CD4-positive, alpha-beta T cell (primary cell): ENCODE measurements around the gene OR51E2. TPM values are rescaled to one million over a fixed set of nuclear protein-coding genes. Genes with fewer than 3 reads are reported as not detected.

Experiments
- ATAC-seq: fragments of 200-7000 bp; cut with Tn5 transposase; one replicate; pipeline ENCODE4 v1.10.0; 2022; ENCODE audit warnings: mild to moderate bottlenecking; ENCODE audit not compliant: poor library complexity
- CTCF ChIA-PET: fragments of 350-600 bp; sonication (Branson Sonifier 250); formaldehyde crosslinking; loops from one replicate; lab custom pipeline; 2021; ENCODE audit warnings: antibody characterized with exemption, inconsistent platforms; lab: Charles Lee
- POLR2A ChIA-PET: fragments of 350-600 bp; sonication (Branson Sonifier 250); formaldehyde crosslinking; loops from one replicate; lab custom pipeline; 2021; ENCODE audit warnings: antibody characterized with exemption, inconsistent platforms; lab: Charles Lee
- DNase-seq, 14 experiments: peaks; one replicate each; pipeline ENCODE4 v3.0.0-alpha.2; 2013 to 2020; ENCODE audit warnings: mixed read lengths in 2 of 14
- H3K27ac ChIP-seq, 2 donors: one replicate each; pipeline versions ENCODE4 v1.5.1 to v1.7.0; 2013; ENCODE audit warnings: low read length in 2 of 2, low read depth in 1 of 2, mild to moderate bottlenecking in 1 of 2
- H3K27me3 ChIP-seq, 2 experiments: 1 replicate in 1 of 2; 2 replicates in 1 of 2; pipeline versions ENCODE4 v1.6.1 to v1.7.0; 2013; ENCODE audit warnings: low read length in 2 of 2, control low read depth in 1 of 2, mild to moderate bottlenecking in 1 of 2, moderate library complexity in 1 of 2; ENCODE audit not compliant: insufficient read depth in 2 of 2, control insufficient read depth in 1 of 2
- H3K36me3 ChIP-seq: one replicate; pipeline ENCODE4 v1.6.1; 2013; ENCODE audit warnings: low read length, control low read depth; ENCODE audit not compliant: insufficient read depth
- H3K4me1 ChIP-seq: one replicate; pipeline ENCODE4 v1.6.1; 2013; ENCODE audit warnings: low read length, control low read depth; ENCODE audit not compliant: insufficient read depth
- H3K4me3 ChIP-seq: one replicate; pipeline ENCODE4 v1.5.1; 2013; ENCODE audit warnings: mild to moderate bottlenecking, low read length, moderate library complexity
- H3K9me3 ChIP-seq, 2 experiments: 1 replicate in 1 of 2; 2 replicates in 1 of 2; pipeline versions ENCODE4 v1.6.1 to v1.7.0; 2013; ENCODE audit warnings: low read length in 2 of 2, mild to moderate bottlenecking in 2 of 2, control low read depth in 1 of 2, moderate library complexity in 1 of 2; ENCODE audit not compliant: control insufficient read depth in 1 of 2, insufficient read depth in 1 of 2
- H3K27ac Mint-ChIP-seq: one replicate; pipeline ENCODE4 v1.8.0; 2020; ENCODE audit warnings: mixed read lengths
- H3K27me3 Mint-ChIP-seq: one replicate; pipeline ENCODE4 v1.8.0; 2021; ENCODE audit warnings: mixed read lengths
- H3K36me3 Mint-ChIP-seq: one replicate; pipeline ENCODE4 v1.8.0; 2021; ENCODE audit warnings: low read depth, mixed read lengths
- H3K4me1 Mint-ChIP-seq: one replicate; pipeline ENCODE4 v1.8.0; 2021; ENCODE audit warnings: low read depth, mixed read lengths
- H3K4me3 Mint-ChIP-seq: one replicate; pipeline ENCODE4 v1.8.0; 2020; ENCODE audit warnings: mild to moderate bottlenecking, mixed read lengths
- H3K9me3 Mint-ChIP-seq: one replicate; pipeline ENCODE4 v1.8.0; 2020; ENCODE audit warnings: mixed read lengths
- intact Hi-C, 2 experiments: fragments of 100-400 bp; cut with DNase I in 1 of 2; cut with micrococcal nuclease in 1 of 2; formaldehyde crosslinking; loops; one replicate each; pipeline versions ENCODE4 v1.15.1 to v1.9.0; 2023 to 2025; cut with DNase I, micrococcal nuclease
- total RNA-seq, 174 experiments: library from RNA in 2 of 174; stranded (reverse) in 2 of 174; gene quantifications; one replicate each; pipeline ENCODE4 v1.2.3 and lab custom pipeline; 2021 to 2026
- TF ChIP-seq, protein P1 (sequence below): fragments of 200-600 bp; IDR thresholded peaks from one replicate; pipeline ENCODE4 v1.8.0; 2022; ENCODE audit warnings: antibody characterized with exemption, mild to moderate bottlenecking

OR51E2 gene
- total RNA-seq, 2 experiments from 2014 or later = not detected

DNA sequence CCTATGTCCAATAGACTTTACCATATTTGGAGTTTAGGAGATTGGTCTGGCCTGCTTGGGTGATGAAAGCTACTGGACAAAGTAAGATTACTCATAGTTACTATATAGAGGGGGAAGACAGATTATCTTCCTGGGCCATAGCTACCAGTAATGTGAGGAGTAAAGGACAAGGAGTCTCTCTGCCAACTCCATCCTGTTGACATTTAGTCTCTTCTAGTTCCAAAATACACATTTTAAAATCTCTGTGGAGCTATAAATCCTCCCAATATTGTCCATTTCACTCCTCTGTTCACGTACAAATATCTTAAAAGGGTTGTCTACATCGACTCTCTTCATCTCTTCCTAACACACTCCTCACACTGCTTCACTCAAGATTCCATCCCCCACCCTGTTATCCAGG is 61.5 kb downstream of the OR51E2 start:
- no peaks in the 10 kb centered on the region for H3K4me1 Mint-ChIP-seq
- Histone ChIP-seq H3K36me3 (no peaks in the 10 kb centered on the region), H3K9me3 (no peaks in the 10 kb centered on the region), H3K27ac (no peak overlapping the region), H3K4me1 (peaks cover 7% of the 10 kb centered on the region), H3K27me3 (peaks cover 2 to 7% of the 10 kb centered on the region in 2 experiments), H3K4me3 (no peak overlapping the region)
- H3K4me3 Mint-ChIP-seq = no peak overlapping the region
- DNase-seq = no peak
- no peaks in the 10 kb centered on the region for H3K9me3 Mint-ChIP-seq
- no peak for ATAC-seq
- peaks cover 24% of the 10 kb centered on the region for H3K27me3 Mint-ChIP-seq
- ChIA-PET POLR2A (interaction anchor here (1.5 kb wide), 1 partner anchor 28 kb away, joined by 4 read pairs; the partner anchor contains the start of gene TRIM68), CTCF (interaction anchor here (0.8 to 2.2 kb wide), 4 partner anchors 9 to 1177 kb away, joined by 3 to 6 read pairs (median 4); no protein-coding TSS in a partner anchor)
- H3K36me3 Mint-ChIP-seq = no peaks in the 10 kb centered on the region
- TF ChIP-seq, protein P1, sequence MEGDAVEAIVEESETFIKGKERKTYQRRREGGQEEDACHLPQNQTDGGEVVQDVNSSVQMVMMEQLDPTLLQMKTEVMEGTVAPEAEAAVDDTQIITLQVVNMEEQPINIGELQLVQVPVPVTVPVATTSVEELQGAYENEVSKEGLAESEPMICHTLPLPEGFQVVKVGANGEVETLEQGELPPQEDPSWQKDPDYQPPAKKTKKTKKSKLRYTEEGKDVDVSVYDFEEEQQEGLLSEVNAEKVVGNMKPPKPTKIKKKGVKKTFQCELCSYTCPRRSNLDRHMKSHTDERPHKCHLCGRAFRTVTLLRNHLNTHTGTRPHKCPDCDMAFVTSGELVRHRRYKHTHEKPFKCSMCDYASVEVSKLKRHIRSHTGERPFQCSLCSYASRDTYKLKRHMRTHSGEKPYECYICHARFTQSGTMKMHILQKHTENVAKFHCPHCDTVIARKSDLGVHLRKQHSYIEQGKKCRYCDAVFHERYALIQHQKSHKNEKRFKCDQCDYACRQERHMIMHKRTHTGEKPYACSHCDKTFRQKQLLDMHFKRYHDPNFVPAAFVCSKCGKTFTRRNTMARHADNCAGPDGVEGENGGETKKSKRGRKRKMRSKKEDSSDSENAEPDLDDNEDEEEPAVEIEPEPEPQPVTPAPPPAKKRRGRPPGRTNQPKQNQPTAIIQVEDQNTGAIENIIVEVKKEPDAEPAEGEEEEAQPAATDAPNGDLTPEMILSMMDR = no peak
- intact Hi-C loops = loop anchor here (2.0 to 5.0 kb wide), 3 partner anchors 449 to 1717 kb away; no protein-coding TSS in a partner anchor
- H3K27ac Mint-ChIP-seq = no peak overlapping the region

Other genes with a start within 250 kb of the OR51E2 start
- gene OR52K2, start 248.6 kb downstream of the OR51E2 start, total RNA-seq = not detected
- gene OR52K1, start 215.2 kb downstream of the OR51E2 start, total RNA-seq = not detected
- not detected for gene OR52M1, start 152.7 kb downstream of the OR51E2 start, total RNA-seq
- not detected for gene OR52I2, start 116.1 kb downstream of the OR51E2 start, total RNA-seq
- gene OR52I1, start 103.8 kb downstream of the OR51E2 start, total RNA-seq = not detected
- 1 to 10 TPM; 4.1 to 5.4 TPM for gene TRIM68, start 89.6 kb downstream of the OR51E2 start, total RNA-seq
- gene OR51D1, start 60.4 kb downstream of the OR51E2 start, total RNA-seq = not detected
- gene OR51E1, start 53.9 kb downstream of the OR51E2 start, total RNA-seq = not detected
- not detected for gene MMP26, start 6.9 kb upstream of the OR51E2 start, total RNA-seq
- gene OR51F1, start 72.1 kb upstream of the OR51E2 start, total RNA-seq = not detected
- not detected for gene OR52R1, start 106.5 kb upstream of the OR51E2 start, total RNA-seq
- not detected for gene OR51F2, start 123.5 kb upstream of the OR51E2 start, total RNA-seq
- gene OR51S1, start 151.4 kb upstream of the OR51E2 start, total RNA-seq = not detected
- gene OR51T1, start 184.0 kb upstream of the OR51E2 start, total RNA-seq = not detected
- gene OR51A7, start 205.9 kb upstream of the OR51E2 start, total RNA-seq = not detected
- not detected for gene OR51G2, start 221.5 kb upstream of the OR51E2 start, total RNA-seq
- gene OR51G1, start 226.5 kb upstream of the OR51E2 start, total RNA-seq = not detected
- gene OR51A4, start 249.8 kb upstream of the OR51E2 start, total RNA-seq = not detected